H1 (cell line): Measurements from ENCODE around the gene TLE5. TPM values are rescaled to one million over a fixed set of nuclear protein-coding genes. Genes with fewer than 3 reads are reported as not detected.

Experiments
- CTCF ChIA-PET: fragments of 300-600 bp; sonication (Branson Sonifier 250); formaldehyde crosslinking; loops from one replicate; lab custom pipeline; 2021; ENCODE audit not compliant: partially characterized antibody; lab: Charles Lee
- POLR2A ChIA-PET: fragments of 300-600 bp; sonication (Branson Sonifier 250); formaldehyde crosslinking; loops from one replicate; lab custom pipeline; 2021; ENCODE audit warnings: inconsistent platforms; ENCODE audit not compliant: partially characterized antibody; lab: Charles Lee
- DNase-seq, 2 experiments: peaks; one replicate each; pipeline versions ENCODE4 v3.0.0 to v3.0.0-alpha.2; 2010 to 2022; ENCODE audit warnings: low spot score in 2 of 2, low read depth in 1 of 2, mixed read lengths in 1 of 2
- FAIRE-seq: peaks from 2 replicates; lab custom pipeline; 2011; peaks lifted over from hg19 to GRCh38; lab: Jason Lieb, UNC
- H2AFZ ChIP-seq: 2 replicates; pipeline ENCODE4 v1.8.1; 2012; ENCODE audit warnings: low read length, inconsistent platforms
- H2AK5ac ChIP-seq: 2 replicates; pipeline ENCODE4 v1.6.1; 2013; ENCODE audit warnings: low read depth, low read length
- H2BK120ac ChIP-seq: replicated peaks from 2 replicates; pipeline ENCODE3; 2013; ENCODE audit warnings: low read depth, low read length, inconsistent platforms
- H2BK12ac ChIP-seq: 2 replicates; pipeline ENCODE4 v1.6.1; 2013; ENCODE audit warnings: low read depth, low read length
- H2BK15ac ChIP-seq: 2 replicates; pipeline ENCODE4 v1.6.1; 2013; ENCODE audit warnings: low read length
- H2BK20ac ChIP-seq: 2 replicates; pipeline ENCODE4 v1.6.1; 2013; ENCODE audit warnings: low read length
- H2BK5ac ChIP-seq: 2 replicates; pipeline ENCODE4 v1.6.1; 2013; ENCODE audit warnings: low read depth, low read length
- H3K14ac ChIP-seq: 2 replicates; pipeline ENCODE4 v1.6.1; 2013; ENCODE audit warnings: inconsistent platforms; ENCODE audit not compliant: insufficient read length
- H3K18ac ChIP-seq: 2 replicates; pipeline ENCODE4 v1.6.1; 2013; ENCODE audit warnings: low read length; ENCODE audit errors: extremely low read depth
- H3K23ac ChIP-seq: 2 replicates; pipeline ENCODE4 v1.6.1; 2013; ENCODE audit warnings: inconsistent platforms; ENCODE audit not compliant: insufficient read length
- H3K23me2 ChIP-seq: 2 replicates; pipeline ENCODE4 v1.6.1; 2013; ENCODE audit warnings: low read depth, low read length
- H3K27ac ChIP-seq: 2 replicates; pipeline ENCODE4 v1.6.1; 2011; ENCODE audit warnings: low read depth, low read length, inconsistent platforms
- H3K27me3 ChIP-seq, 4 experiments: replicated peaks in 1 of 4; 1 replicate in 1 of 4; 2 replicates in 3 of 4; pipeline versions ENCODE4 v1.6.1 to v1.8.1; 2011 to 2013; ENCODE audit warnings: low read length in 3 of 4, mild to moderate bottlenecking in 3 of 4, inconsistent platforms in 2 of 4, mixed read lengths in 2 of 4, moderate library complexity in 1 of 4; ENCODE audit not compliant: control insufficient read depth in 3 of 4, insufficient read depth in 3 of 4; ENCODE audit errors: extremely low read depth in 1 of 4
- H3K36me3 ChIP-seq, 4 experiments: 2 replicates each; pipeline versions ENCODE4 v1.6.1 to v1.8.1; 2011 to 2013; ENCODE audit warnings: mild to moderate bottlenecking in 4 of 4, low read length in 3 of 4, moderate library complexity in 2 of 4, control low read depth in 1 of 4, inconsistent platforms in 1 of 4; ENCODE audit not compliant: insufficient read depth in 4 of 4, control insufficient read depth in 2 of 4
- H3K4ac ChIP-seq: replicated peaks from 2 replicates; pipeline ENCODE3; 2013; ENCODE audit warnings: low read length, low read depth, mixed read lengths, inconsistent platforms; ENCODE audit not compliant: insufficient read length
- H3K4me1 ChIP-seq, 4 experiments: replicated peaks in 1 of 4; 1 replicate in 1 of 4; 2 replicates in 3 of 4; pipeline versions ENCODE4 v1.6.1 to v1.8.1; 2011 to 2013; ENCODE audit warnings: low read length in 3 of 4, inconsistent platforms in 2 of 4, mixed read lengths in 1 of 4; ENCODE audit not compliant: insufficient read depth in 4 of 4, control insufficient read depth in 3 of 4
- H3K4me2 ChIP-seq, 2 experiments: 2 replicates each; pipeline versions ENCODE4 v1.6.1 to v1.8.1; 2011 to 2013; ENCODE audit warnings: low read depth in 2 of 2, low read length in 2 of 2, control low read depth in 1 of 2, inconsistent platforms in 1 of 2, mild to moderate bottlenecking in 1 of 2; ENCODE audit not compliant: insufficient read depth in 1 of 2
- H3K4me3 ChIP-seq, 4 experiments: fragments of 200-600, 300-600 bp in 1 of 4; sonication (generic), shearing (Covaris generic), sonication (Bioruptor Twin) in 1 of 4; 2 replicates each; pipeline versions ENCODE4 v1.5.1 to v1.8.1; 2011 to 2016; ENCODE audit warnings: low read length in 4 of 4, low read depth in 3 of 4, control low read depth in 2 of 4, inconsistent platforms in 2 of 4, mild to moderate bottlenecking in 2 of 4, mixed read lengths in 1 of 4, moderate library complexity in 1 of 4; ENCODE audit not compliant: insufficient read depth in 2 of 4; ENCODE audit errors: extremely low read depth in 1 of 4
- H3K56ac ChIP-seq: replicated peaks from 2 replicates; pipeline ENCODE3; 2013; ENCODE audit warnings: low read depth, mild to moderate bottlenecking, mixed read lengths, low read length, inconsistent platforms; ENCODE audit not compliant: insufficient read length
- H3K79me1 ChIP-seq: 2 replicates; pipeline ENCODE4 v1.6.1; 2013; ENCODE audit warnings: low read depth, low read length, control low read depth
- H3K79me2 ChIP-seq, 2 experiments: 2 replicates each; pipeline versions ENCODE4 v1.6.1 to v1.8.1; 2012 to 2013; ENCODE audit warnings: low read length in 2 of 2, mild to moderate bottlenecking in 2 of 2, inconsistent platforms in 1 of 2; ENCODE audit not compliant: insufficient read depth in 2 of 2, control insufficient read depth in 1 of 2
- H3K9ac ChIP-seq, 4 experiments: replicated peaks in 1 of 4; 1 replicate in 1 of 4; 2 replicates in 3 of 4; pipeline versions ENCODE4 v1.6.1 to v1.8.1; 2011 to 2013; ENCODE audit warnings: low read depth in 3 of 4, low read length in 3 of 4, control low read depth in 2 of 4, mild to moderate bottlenecking in 2 of 4, moderate library complexity in 2 of 4, inconsistent platforms in 1 of 4; ENCODE audit errors: extremely low read depth in 1 of 4
- H3K9me3 ChIP-seq, 2 experiments: 2 replicates each; pipeline versions ENCODE4 v1.6.1 to v1.8.1; 2012 to 2013; ENCODE audit warnings: mild to moderate bottlenecking in 2 of 2, moderate library complexity in 2 of 2, control low read depth in 1 of 2, inconsistent platforms in 1 of 2, low read depth in 1 of 2, low read length in 1 of 2, mixed read lengths in 1 of 2; ENCODE audit not compliant: insufficient read depth in 2 of 2
- H4K20me1 ChIP-seq, 2 experiments: replicated peaks in 1 of 2; 2 replicates each; pipeline versions ENCODE3 to v1.8.1; 2011 to 2013; ENCODE audit warnings: inconsistent platforms in 2 of 2, low read length in 2 of 2, mild to moderate bottlenecking in 1 of 2; ENCODE audit not compliant: insufficient read depth in 2 of 2, control insufficient read depth in 1 of 2
- H4K5ac ChIP-seq: 2 replicates; pipeline ENCODE4 v1.6.1; 2013; ENCODE audit warnings: low read length, low read depth, mixed read lengths, inconsistent platforms; ENCODE audit not compliant: insufficient read length
- H4K8ac ChIP-seq: 2 replicates; pipeline ENCODE4 v1.8.0; 2013; ENCODE audit warnings: mild to moderate bottlenecking, moderate library complexity, low read length, inconsistent platforms; ENCODE audit not compliant: insufficient read depth; ENCODE audit errors: extremely low read depth
- H4K91ac ChIP-seq: replicated peaks from 2 replicates; pipeline ENCODE3; 2013; ENCODE audit warnings: low read length, mixed read lengths, inconsistent platforms; ENCODE audit not compliant: insufficient read length
- EP300 ChIP-seq, 2 experiments: IDR thresholded peaks; 1 replicate in 1 of 2; 2 replicates in 1 of 2; pipeline ENCODE4 v1.6.1; 2011 to 2012; ENCODE audit warnings: low read depth in 2 of 2, low read length in 2 of 2, mild to moderate bottlenecking in 2 of 2, borderline replicate concordance in 1 of 2, inconsistent platforms in 1 of 2, moderate library complexity in 1 of 2
- FOSL1 ChIP-seq: IDR thresholded peaks from 2 replicates; pipeline ENCODE4 v1.6.1; 2011; ENCODE audit warnings: mild to moderate bottlenecking, low read depth, low read length, moderate library complexity; ENCODE audit not compliant: insufficient read depth
- GABPA ChIP-seq: IDR thresholded peaks from 2 replicates; pipeline ENCODE4 v1.6.1; 2011; ENCODE audit warnings: mild to moderate bottlenecking, low read length, moderate library complexity, borderline replicate concordance; ENCODE audit not compliant: insufficient read depth
- HDAC6 ChIP-seq: IDR thresholded peaks from one replicate; pipeline ENCODE4 v1.7.1; 2012; ENCODE audit warnings: low read depth, mild to moderate bottlenecking, inconsistent platforms, low read length, moderate library complexity
- POLR2AphosphoS5 ChIP-seq: IDR thresholded peaks from 2 replicates; pipeline ENCODE4 v1.6.1; 2011; ENCODE audit warnings: low read depth, low read length
- SIX5 ChIP-seq: IDR thresholded peaks from 2 replicates; pipeline ENCODE4 v1.6.1; 2011; ENCODE audit warnings: mild to moderate bottlenecking, low read depth, low read length
- TBP ChIP-seq: IDR thresholded peaks from 2 replicates; pipeline ENCODE4 v1.6.1; 2011; ENCODE audit warnings: low read depth, low read length, improper control_type of control experiment
- USF2 ChIP-seq: IDR thresholded peaks from 2 replicates; pipeline ENCODE4 v1.6.1; 2011; ENCODE audit warnings: low read length, improper control_type of control experiment
- WGBS, 2 experiments: shearing (Covaris generic) in 1 of 2; methylation state at CpG; one replicate each; pipeline versions ENCODE4 v1.1.6 to v1.1.7; 2013 to 2015; ENCODE audit warnings: low lambda C conversion rate in 2 of 2, mixed read lengths in 2 of 2, inconsistent platforms in 1 of 2, low coverage in 1 of 2, missing lambda C conversion rate in 1 of 2; ENCODE audit not compliant: insufficient replicate concordance in 2 of 2, insufficient coverage in 1 of 2, insufficient read length in 1 of 2; ENCODE audit errors: extremely low coverage in 1 of 2, missing lambda C conversion rate in 1 of 2; 5-methylcytosine and 5-hydroxymethylcytosine counted together
- polyA plus RNA-seq, 7 experiments: library from polyadenylated mRNA; depleted of rRNA in 3 of 7; stranded (reverse) in 5 of 7; unstranded in 2 of 7; fragments of >200 nt in 5 of 7; fragments of 200-250 nt in 2 of 7; gene quantifications; 1 replicate in 5 of 7; 2 replicates in 1 of 7; 4 replicates in 1 of 7; pipeline versions ENCODE4 v1.2.1 to v1.2.3, GENCODE V29; 2011 to 2013; ENCODE audit warnings: missing spikeins in 2 of 7, mixed read lengths in 2 of 7
- total RNA-seq: library from RNA; stranded (reverse); fragmentation: NEBNext Ultra II Directional; extraction: Animal tissue kit (Norgen Biotek cat#: 25700); gene quantifications from 2 replicates; pipeline ENCODE4 v1.2.1, GENCODE V29; 2021

The TLE5 gene
- total and polyA plus RNA-seq, 2 of the 8 experiments (the other 6 are each of a cell fraction or from before 2014, with no cell fraction given) = 187 to 285 TPM

- Histone ChIP-seq H3K4ac (no peak overlapping the region), H3K9ac (no peak overlapping the region), H3K4me2 (no peak overlapping the region), H3K4me1 (peaks cover 3 to 36% (median 27%) of the 10 kb centered on the region in 4 experiments), H2BK12ac (no peak overlapping the region), H3K9me3 (no peaks in the 10 kb centered on the region), H3K4me3 (no peak overlapping the region), H2AFZ (no peak overlapping the region), H3K56ac (no peak overlapping the region), H2AK5ac (no peak overlapping the region), H3K79me1 (peaks cover 2% of the 10 kb centered on the region; the same call in 1 of the 2 replicates), H3K23me2 (no peaks in the 10 kb centered on the region), H3K27ac (no peak overlapping the region), H3K14ac (no peak overlapping the region), H2BK120ac (no peak overlapping the region), H3K36me3 (peaks cover 0 to 24% (median 3%) of the 10 kb centered on the region in 4 experiments; a peak in 5 of 8 replicates), H2BK5ac (no peak overlapping the region), H4K20me1 (peaks cover 5 to 14% of the 10 kb centered on the region in 2 experiments), H2BK20ac (no peak overlapping the region), H4K91ac (no peak overlapping the region), H3K23ac (no peak overlapping the region), H4K5ac (no peak overlapping the region), H2BK15ac (no peak overlapping the region), H3K79me2 (no peaks in the 10 kb centered on the region), H3K27me3 (no peaks in the 10 kb centered on the region; a peak in 2 of 7 replicates), H3K18ac (no peak overlapping the region), H4K8ac (no peak overlapping the region)
- 72% methylated on average over 19 of the region's 21 CpGs; no CpG with 5 or more reads in 1 of the 2 experiments for WGBS, 2 experiments
- DNase-seq (peak in 1 of 2 experiments; percentile 50), FAIRE-seq (no peak)
- POLR2A ChIA-PET = interaction anchor here (1.0 to 4.7 kb wide), 8 partner anchors 8 to 77 kb away, joined by 3 to 25 read pairs (median 4); no protein-coding TSS in a partner anchor
- CTCF ChIA-PET = interaction anchor here (0.5 to 4.7 kb wide), 9 partner anchors 13 to 102 kb away, joined by 3 to 36 read pairs (median 10); no protein-coding TSS in a partner anchor
- TF ChIP-seq GABPA (no peak), POLR2AphosphoS5 (no peak), HDAC6 (no peak), EP300 (IDR thresholded peaks at IDR 0.05; ENCODE audit: borderline replicate concordance in 1 of 2, low read depth in 2 of 2, low read length in 2 of 2) (no peak), USF2 (no peak), TBP (no peak), FOSL1 (no peak), SIX5 (no peak)
Observed at GRCh38 chr19:3053780-3054179, 8.5 kb downstream of the TLE5 start.
